Retinal pigment epithelial cell (primary cell): ENCODE data around the gene MYL6.

ENCODE experiments used
- DNase-seq: peaks from one replicate; pipeline ENCODE4 v3.0.0-alpha.2; 2010; ENCODE audit warnings: low read depth
- H3K4me3 ChIP-seq: 2 replicates; pipeline ENCODE4 v1.5.1; 2011; ENCODE audit warnings: mild to moderate bottlenecking, low read length, control low read depth, moderate library complexity
- CTCF ChIP-seq: conservative IDR thresholded peaks from 2 replicates; pipeline ENCODE4 v1.5.1; 2011; ENCODE audit warnings: low read depth, low read length, control low read depth, inconsistent platforms

Gene MYL6

GRCh38 chr12:56157201-56158028 lies 744 bp upstream of the MYL6 start:
- DNase-seq, result peak; percentile 34
- peak; percentile 63 for TF ChIP-seq CTCF
- peak overlapping the region; percentile 99 for H3K4me3 ChIP-seq

- DNase-seq, result peak; percentile 31
- H3K4me3 ChIP-seq, result peak overlapping the region; percentile 99
- TF ChIP-seq CTCF, result no peak
Measured at GRCh38 chr12:56158926-56159461, 835 bp downstream of the MYL6 start.

GRCh38 chr12:56159482-56160192 lies 1.5 kb downstream of the MYL6 start:
- H3K4me3 ChIP-seq, result peak overlapping the region; percentile 99
- TF ChIP-seq CTCF, result no peak
- DNase-seq, result no peak

- no peak for TF ChIP-seq CTCF
- no peak for DNase-seq
- peak overlapping the region; percentile 99 for H3K4me3 ChIP-seq
Measured at GRCh38 chr12:56160193-56160763, 2.1 kb downstream of the MYL6 start.

- TF ChIP-seq CTCF, result no peak
- peak overlapping the region; percentile 99 for H3K4me3 ChIP-seq
- DNase-seq, result no peak
Measured at GRCh38 chr12:56160894-56161689, 2.9 kb downstream of the MYL6 start.

- H3K4me3 ChIP-seq, result no peak overlapping the region
- TF ChIP-seq CTCF, result no peak
- DNase-seq, result no peak
Measured at GRCh38 chr12:56161690-56162351, 3.7 kb downstream of the MYL6 start.
